Loucy (cell line): ENCODE data around the gene EFNA5.

Source experiments
- EZH2phosphoT487 ChIP-seq: fragments of 200-600 bp; IDR thresholded peaks from 2 replicates; pipeline ENCODE4 v1.6.1; 2018; ENCODE audit warnings: antibody characterized with exemption, mild to moderate bottlenecking, moderate library complexity, borderline replicate concordance
- TF ChIP-seq, protein P1 (sequence below): fragments of 200-600 bp; sonication (generic); conservative IDR thresholded peaks from 2 replicates; pipeline ENCODE4 v1.5.1; 2014; ENCODE audit warnings: mild to moderate bottlenecking, antibody characterized with exemption, low read length

GRCh38 chr5:107415762-107416161, 255.0 kb downstream of the EFNA5 start:
- TF ChIP-seq, protein P1, sequence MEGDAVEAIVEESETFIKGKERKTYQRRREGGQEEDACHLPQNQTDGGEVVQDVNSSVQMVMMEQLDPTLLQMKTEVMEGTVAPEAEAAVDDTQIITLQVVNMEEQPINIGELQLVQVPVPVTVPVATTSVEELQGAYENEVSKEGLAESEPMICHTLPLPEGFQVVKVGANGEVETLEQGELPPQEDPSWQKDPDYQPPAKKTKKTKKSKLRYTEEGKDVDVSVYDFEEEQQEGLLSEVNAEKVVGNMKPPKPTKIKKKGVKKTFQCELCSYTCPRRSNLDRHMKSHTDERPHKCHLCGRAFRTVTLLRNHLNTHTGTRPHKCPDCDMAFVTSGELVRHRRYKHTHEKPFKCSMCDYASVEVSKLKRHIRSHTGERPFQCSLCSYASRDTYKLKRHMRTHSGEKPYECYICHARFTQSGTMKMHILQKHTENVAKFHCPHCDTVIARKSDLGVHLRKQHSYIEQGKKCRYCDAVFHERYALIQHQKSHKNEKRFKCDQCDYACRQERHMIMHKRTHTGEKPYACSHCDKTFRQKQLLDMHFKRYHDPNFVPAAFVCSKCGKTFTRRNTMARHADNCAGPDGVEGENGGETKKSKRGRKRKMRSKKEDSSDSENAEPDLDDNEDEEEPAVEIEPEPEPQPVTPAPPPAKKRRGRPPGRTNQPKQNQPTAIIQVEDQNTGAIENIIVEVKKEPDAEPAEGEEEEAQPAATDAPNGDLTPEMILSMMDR: no peak
- no peak for TF ChIP-seq EZH2phosphoT487
